Measurements from ENCODE around the gene PAK3. TPM values are rescaled to one million over a fixed set of nuclear protein-coding genes. Genes with fewer than 3 reads are reported as not detected.

The PAK3 gene
- total RNA-seq, 4 donors from 2014 or later, result 1.3 to 7.0 (median 4.0) TPM

DNA sequence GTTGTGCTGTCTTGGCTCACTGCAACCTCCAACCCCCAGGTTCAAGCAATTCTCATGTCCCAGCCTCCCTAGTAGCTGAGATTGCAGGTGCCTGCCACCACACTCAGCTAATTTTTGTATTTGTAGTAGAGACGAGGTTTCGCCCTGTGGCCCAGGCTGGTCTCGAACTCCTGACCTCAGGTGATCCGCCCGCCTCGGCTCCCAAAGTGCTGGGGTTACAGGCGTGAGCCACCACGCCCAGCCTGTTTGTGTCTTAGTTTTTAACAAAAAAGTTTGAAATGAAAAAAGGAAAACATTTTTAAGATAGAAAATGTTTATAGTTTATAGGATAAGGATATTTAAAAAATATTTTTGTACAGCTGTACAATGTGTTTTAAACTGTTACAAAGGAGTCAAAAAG is 111.9 kb downstream of the PAK3 start:
- DNase-seq (ENCODE audit: low spot score in 2 of 2), result no peak
- H3K4me3 ChIP-seq (ENCODE audit: low read depth, poor library complexity, severe bottlenecking), result no peak overlapping the region
- 89 to 93% methylated on average over 8 of the region's 8 CpGs for WGBS, 2 donors
- no peak for TF ChIP-seq POLR2A (IDR thresholded peaks at IDR 0.05)
- TF ChIP-seq, protein P1, sequence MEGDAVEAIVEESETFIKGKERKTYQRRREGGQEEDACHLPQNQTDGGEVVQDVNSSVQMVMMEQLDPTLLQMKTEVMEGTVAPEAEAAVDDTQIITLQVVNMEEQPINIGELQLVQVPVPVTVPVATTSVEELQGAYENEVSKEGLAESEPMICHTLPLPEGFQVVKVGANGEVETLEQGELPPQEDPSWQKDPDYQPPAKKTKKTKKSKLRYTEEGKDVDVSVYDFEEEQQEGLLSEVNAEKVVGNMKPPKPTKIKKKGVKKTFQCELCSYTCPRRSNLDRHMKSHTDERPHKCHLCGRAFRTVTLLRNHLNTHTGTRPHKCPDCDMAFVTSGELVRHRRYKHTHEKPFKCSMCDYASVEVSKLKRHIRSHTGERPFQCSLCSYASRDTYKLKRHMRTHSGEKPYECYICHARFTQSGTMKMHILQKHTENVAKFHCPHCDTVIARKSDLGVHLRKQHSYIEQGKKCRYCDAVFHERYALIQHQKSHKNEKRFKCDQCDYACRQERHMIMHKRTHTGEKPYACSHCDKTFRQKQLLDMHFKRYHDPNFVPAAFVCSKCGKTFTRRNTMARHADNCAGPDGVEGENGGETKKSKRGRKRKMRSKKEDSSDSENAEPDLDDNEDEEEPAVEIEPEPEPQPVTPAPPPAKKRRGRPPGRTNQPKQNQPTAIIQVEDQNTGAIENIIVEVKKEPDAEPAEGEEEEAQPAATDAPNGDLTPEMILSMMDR (IDR thresholded peaks at IDR 0.05), result no peak
- intact Hi-C loops (cut with DNase I; ENCODE audit: low total_unique reads), result no loop called here

DNA sequence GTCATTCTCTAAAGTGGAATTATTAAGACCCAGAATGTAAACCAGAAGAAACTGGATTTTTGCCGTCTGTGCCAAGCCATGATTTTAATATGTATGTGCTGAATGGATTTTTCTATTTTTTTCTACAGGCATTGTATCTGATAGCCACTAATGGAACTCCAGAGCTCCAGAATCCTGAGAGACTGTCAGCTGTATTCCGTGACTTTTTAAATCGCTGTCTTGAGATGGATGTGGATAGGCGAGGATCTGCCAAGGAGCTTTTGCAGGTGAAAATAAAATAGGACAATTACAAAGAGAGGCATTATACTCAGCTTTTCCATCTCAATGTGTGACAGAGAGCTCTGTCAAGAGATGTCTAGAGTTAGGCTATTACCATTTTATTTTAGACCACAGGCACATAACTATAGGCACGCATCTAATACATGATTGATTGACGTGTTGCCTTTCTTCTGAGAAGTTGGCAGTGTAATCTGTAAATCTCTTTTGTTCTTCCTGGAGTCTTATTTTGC is 120.4 kb downstream of the PAK3 start:
- TF ChIP-seq, protein P1 (IDR thresholded peaks at IDR 0.05), result no peak
- TF ChIP-seq POLR2A (IDR thresholded peaks at IDR 0.05), result no peak
- WGBS, 2 donors, result 77 to 92% methylated on average over 6 of the region's 6 CpGs
- intact Hi-C loops (cut with DNase I; ENCODE audit: low total_unique reads), result no loop called here
- no peak overlapping the region for H3K4me3 ChIP-seq (ENCODE audit: low read depth, poor library complexity, severe bottlenecking)
- no peak for DNase-seq (ENCODE audit: low spot score in 2 of 2)

DNA sequence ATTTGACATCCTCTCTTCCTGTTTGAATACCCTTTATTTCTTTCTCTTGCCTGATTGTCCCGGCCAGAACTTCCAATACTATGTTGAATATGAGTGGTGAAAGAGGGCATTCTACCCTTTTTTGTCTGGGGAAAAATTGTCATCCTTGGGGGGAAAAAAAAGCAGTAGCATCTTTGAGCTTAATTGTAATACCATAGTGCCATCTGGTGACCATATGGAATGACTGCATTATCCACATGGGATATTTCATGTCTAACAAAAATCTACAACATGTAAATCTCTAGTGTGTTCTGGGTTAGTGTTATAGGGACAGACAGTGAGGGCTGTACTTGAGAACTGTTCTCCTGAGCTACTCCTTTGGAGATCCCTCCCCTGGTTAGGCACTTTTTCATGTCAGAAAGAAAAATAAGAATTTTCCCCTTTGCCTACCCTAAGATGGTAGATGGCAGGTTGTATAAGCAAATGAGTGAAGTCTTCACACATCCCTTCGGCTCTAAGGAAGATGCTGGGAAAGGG is 148.3 kb downstream of the PAK3 start:
- no peak for DNase-seq (ENCODE audit: low spot score in 2 of 2)
- TF ChIP-seq, protein P1 (IDR thresholded peaks at IDR 0.05), result no peak
- TF ChIP-seq POLR2A (IDR thresholded peaks at IDR 0.05), result no peak
- intact Hi-C loops (cut with DNase I; ENCODE audit: low total_unique reads), result no loop called here
- WGBS, 2 donors, result 34 to 50% methylated on average over 2 of the region's 2 CpGs
- H3K4me3 ChIP-seq (ENCODE audit: low read depth, poor library complexity, severe bottlenecking), result no peak overlapping the region

DNA sequence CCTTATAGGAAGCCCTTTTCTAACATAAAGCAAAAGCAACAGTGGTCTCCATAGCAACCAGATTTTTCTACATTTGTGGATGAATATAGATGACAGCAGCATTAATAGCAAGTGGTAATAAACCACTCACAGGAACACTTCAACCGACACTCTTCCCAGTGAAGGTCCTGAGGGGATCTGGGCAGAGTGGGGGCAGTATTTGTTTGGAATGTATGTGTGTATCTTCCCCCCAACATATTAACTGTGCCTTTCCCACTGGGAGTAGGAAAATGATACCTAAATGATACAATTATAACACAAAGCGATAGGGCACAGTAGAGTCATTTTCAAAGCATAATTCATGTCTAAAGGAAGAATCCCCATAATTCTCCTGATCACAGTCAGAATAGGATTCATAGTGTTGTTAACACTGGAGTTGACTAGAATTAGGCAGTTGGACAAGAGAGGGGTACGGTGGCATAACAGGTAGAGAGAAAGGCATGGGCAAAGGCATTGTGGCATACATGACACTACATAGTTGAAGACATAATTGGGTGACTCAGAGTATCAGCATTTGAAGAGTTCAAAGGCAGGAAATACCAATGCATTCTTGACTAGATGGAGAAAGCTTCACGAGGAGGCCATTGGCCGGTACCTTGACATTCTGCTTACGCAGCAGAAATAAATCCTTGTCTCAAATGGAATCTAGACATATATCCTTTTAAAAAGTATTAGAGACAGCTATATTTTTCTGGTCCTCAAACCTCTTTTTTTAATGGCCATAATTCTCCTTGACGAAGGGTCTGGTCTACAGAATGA is 159.1 kb downstream of the PAK3 start:
- DNase-seq (ENCODE audit: low spot score in 2 of 2), result no peak
- TF ChIP-seq, protein P1 (IDR thresholded peaks at IDR 0.05), result no peak
- no peak for TF ChIP-seq POLR2A (IDR thresholded peaks at IDR 0.05)
- intact Hi-C loops (cut with DNase I; ENCODE audit: low total_unique reads), result no loop called here
- 72 to 78% methylated on average over 7 of the region's 7 CpGs for WGBS, 2 donors
- H3K4me3 ChIP-seq (ENCODE audit: low read depth, poor library complexity, severe bottlenecking), result no peak overlapping the region

DNA sequence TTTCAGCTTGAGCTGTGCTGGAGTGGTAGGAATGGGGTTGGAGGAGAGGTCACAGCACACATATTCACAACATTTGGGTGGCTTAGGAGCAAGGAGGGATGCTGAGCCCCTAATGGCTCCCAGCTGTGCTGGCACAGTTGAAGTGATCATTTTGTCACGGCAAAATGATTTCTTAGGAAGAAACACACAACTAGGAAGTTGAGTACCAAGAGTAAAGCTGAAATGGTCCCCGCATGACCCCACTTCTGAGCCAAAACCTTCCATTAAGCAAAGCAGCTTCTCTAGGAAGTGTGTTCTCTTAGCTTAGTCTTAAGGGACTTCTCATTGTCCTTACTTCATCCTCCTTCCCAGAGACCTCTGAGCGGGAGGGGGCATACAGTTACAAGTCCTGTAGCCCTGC is 161.7 kb downstream of the PAK3 start:
- WGBS, 2 donors, result 44 to 49% methylated on average over 3 of the region's 3 CpGs
- intact Hi-C loops (cut with DNase I; ENCODE audit: low total_unique reads), result no loop called here
- TF ChIP-seq, protein P1 (IDR thresholded peaks at IDR 0.05), result no peak
- TF ChIP-seq POLR2A (IDR thresholded peaks at IDR 0.05), result no peak

More for the DNA sequence above, 161.7 kb downstream of the PAK3 start:
- DNase-seq (ENCODE audit: low spot score in 2 of 2), result no peak
- no peak overlapping the region for H3K4me3 ChIP-seq (ENCODE audit: low read depth, poor library complexity, severe bottlenecking)
